Measurements from ENCODE around the gene NFIA.

Gene NFIA

GRCh38 chr1:61341426-61341825 lies 259.1 kb downstream of the NFIA start:
- DNase-seq (ENCODE audit: low read depth): no peak
- TF ChIP-seq CTCF (conservative IDR thresholded peaks at IDR 0.05; ENCODE audit: low read depth, low read length): no peak
- no peak overlapping the region for H3K4me3 ChIP-seq (ENCODE audit: low read depth, low read length)

DNA sequence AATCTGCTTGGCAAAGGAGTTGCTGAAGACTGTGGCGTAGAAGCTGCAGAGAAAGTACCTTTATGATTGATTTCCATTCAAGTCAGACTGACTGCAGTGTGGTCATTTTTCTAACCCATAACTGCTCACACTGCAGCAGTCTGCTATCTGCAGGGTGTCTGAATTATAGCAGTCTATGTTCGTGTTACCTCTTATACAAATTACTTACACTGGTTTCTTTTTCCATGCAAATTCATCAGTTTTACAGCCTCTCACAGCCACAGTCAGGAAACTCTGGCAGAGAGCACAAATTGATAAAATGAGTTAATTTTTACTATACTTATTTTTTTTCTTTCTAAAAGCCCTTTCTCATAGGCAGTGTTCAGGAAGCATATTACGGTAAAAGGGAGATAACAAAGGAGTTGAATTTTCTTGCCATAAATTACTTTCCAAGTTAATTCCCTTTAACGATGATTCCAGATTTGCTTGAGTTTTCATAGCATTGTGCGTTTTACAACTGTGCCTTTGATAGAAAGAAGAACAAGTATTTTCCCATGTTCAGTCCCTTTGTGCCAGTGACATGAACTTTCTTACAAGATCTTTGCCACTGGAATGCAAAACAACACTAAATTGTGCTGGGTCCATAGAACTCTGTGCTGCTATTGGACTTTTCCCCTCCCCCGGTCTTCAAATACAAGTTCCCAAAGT lies 261.5 kb downstream of the NFIA start:
- no peak for TF ChIP-seq CTCF (conservative IDR thresholded peaks at IDR 0.05; ENCODE audit: low read depth, low read length)
- no peak overlapping the region for H3K4me3 ChIP-seq (ENCODE audit: low read depth, low read length)
- DNase-seq (ENCODE audit: low read depth): no peak

GRCh38 chr1:61344696-61345095 lies 262.3 kb downstream of the NFIA start:
- DNase-seq (ENCODE audit: low read depth): no peak
- H3K4me3 ChIP-seq (ENCODE audit: low read depth, low read length): no peak overlapping the region
- TF ChIP-seq CTCF (conservative IDR thresholded peaks at IDR 0.05; ENCODE audit: low read depth, low read length): no peak

- TF ChIP-seq CTCF (conservative IDR thresholded peaks at IDR 0.05; ENCODE audit: low read depth, low read length): no peak
- DNase-seq (ENCODE audit: low read depth): no peak
- no peak overlapping the region for H3K4me3 ChIP-seq (ENCODE audit: low read depth, low read length)
Observed at GRCh38 chr1:61348025-61348665, 265.8 kb downstream of the NFIA start.

DNA sequence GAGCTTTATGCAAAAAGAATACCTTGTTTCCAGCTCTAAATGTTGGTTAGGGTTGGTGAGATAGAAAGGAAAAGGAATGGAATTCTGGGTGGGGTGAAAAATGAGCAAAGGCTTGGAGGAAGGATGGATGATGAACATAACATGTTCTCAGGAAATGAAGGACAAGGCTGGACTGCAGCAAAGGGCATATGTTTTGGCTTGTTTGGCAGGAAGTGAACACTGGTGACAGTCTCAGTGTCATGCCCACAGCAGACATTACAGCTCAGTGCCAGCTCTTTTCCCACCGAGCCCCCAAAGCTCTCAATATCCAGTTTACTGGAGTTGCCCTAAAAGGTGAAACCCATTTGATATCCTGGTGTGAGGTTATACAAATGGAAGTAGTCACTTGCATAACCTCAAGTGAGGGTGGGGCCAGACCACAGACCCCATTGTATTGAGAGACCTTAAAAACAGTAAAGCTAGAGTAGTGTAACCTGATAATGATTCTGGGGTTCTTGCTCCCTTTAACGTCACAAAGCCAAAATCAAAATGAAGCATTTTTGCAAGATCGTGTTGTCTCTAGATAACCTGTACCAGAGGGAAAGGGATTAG lies 270.6 kb downstream of the NFIA start:
- no peak for TF ChIP-seq CTCF (conservative IDR thresholded peaks at IDR 0.05; ENCODE audit: low read depth, low read length)
- no peak overlapping the region for H3K4me3 ChIP-seq (ENCODE audit: low read depth, low read length)
- DNase-seq (ENCODE audit: low read depth): no peak

DNA sequence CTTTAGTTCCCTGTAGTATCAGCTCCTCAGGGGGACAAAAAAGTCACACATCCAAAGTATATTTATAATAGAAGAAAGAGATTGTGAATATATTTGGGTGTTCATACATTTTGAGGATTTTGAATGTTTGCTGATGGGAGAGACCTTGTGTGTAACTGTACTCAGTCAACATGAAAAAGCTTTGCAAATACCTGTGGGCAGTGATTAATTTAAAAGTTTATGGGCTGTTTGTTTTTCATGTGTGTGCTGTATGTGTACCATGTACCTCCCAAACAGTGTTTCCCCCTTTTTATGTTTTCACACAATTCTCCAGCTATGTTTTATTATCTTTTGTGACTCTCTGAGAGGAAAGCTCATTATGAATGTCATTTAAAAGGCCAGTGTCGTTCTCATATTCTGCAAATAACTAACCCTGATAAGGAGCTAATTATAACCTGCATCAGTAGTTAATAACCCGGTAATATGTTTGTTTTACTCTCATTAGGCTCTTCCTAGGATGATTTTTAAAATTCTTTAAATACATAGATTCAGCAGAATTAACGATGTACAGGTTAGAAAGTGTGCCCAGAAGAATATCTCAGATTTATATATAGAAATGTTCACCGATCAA lies 271.5 kb downstream of the NFIA start:
- H3K4me3 ChIP-seq (ENCODE audit: low read depth, low read length): no peak overlapping the region
- TF ChIP-seq CTCF (conservative IDR thresholded peaks at IDR 0.05; ENCODE audit: low read depth, low read length): no peak
- DNase-seq (ENCODE audit: low read depth): no peak

All from choroid plexus epithelial cell (primary cell).